ENCODE measurements around the gene FZD10.

Gene FZD10

DNA sequence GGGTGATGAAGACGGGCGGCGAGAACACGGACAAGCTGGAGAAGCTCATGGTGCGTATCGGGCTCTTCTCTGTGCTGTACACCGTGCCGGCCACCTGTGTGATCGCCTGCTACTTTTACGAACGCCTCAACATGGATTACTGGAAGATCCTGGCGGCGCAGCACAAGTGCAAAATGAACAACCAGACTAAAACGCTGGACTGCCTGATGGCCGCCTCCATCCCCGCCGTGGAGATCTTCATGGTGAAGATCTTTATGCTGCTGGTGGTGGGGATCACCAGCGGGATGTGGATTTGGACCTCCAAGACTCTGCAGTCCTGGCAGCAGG is 1.9 kb downstream of the FZD10 start:
- 20 to 24% methylated on average over 15 to 18 of the region's 18 CpGs for WGBS, 2 experiments (ENCODE audit: insufficient coverage in 2 of 2)
- Histone ChIP-seq H3K9me3 (ENCODE audit: control insufficient read depth, low read length) (no peaks in the 10 kb centered on the region), H3K4me1 (ENCODE audit: control insufficient read depth, insufficient read depth, low read length, poor library complexity, severe bottlenecking) (peaks cover 8% of the 10 kb centered on the region), H3K27ac (ENCODE audit: low read depth, low read length, severe bottlenecking) (no peak overlapping the region), H3K4me3 (ENCODE audit: extremely low read depth, insufficient read depth, low read length, poor library complexity, severe bottlenecking) (no peak overlapping the region), H3K36me3 (ENCODE audit: control insufficient read depth, insufficient read depth, low read length) (no peaks in the 10 kb centered on the region)

DNA sequence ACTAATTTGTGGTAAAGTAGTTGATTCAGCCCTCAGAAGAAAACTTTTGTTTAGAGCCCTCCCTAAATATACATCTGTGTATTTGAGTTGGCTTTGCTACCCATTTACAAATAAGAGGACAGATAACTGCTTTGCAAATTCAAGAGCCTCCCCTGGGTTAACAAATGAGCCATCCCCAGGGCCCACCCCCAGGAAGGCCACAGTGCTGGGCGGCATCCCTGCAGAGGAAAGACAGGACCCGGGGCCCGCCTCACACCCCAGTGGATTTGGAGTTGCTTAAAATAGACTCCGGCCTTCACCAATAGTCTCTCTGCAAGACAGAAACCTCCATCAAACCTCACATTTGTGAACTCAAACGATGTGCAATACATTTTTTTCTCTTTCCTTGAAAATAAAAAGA is 2.7 kb downstream of the FZD10 start:
- WGBS, 2 experiments (ENCODE audit: insufficient coverage in 2 of 2) = 6% methylated on average over 2 of the region's 5 CpGs; no CpG with 5 or more reads in 1 of the 2 experiments
- H3K36me3 ChIP-seq (ENCODE audit: control insufficient read depth, insufficient read depth, low read length) = no peaks in the 10 kb centered on the region
- H3K9me3 ChIP-seq (ENCODE audit: control insufficient read depth, low read length) = no peaks in the 10 kb centered on the region
- H3K27ac ChIP-seq (ENCODE audit: low read depth, low read length, severe bottlenecking) = no peak overlapping the region
- H3K4me3 ChIP-seq (ENCODE audit: extremely low read depth, insufficient read depth, low read length, poor library complexity, severe bottlenecking) = no peak overlapping the region
- peaks cover 8% of the 10 kb centered on the region for H3K4me1 ChIP-seq (ENCODE audit: control insufficient read depth, insufficient read depth, low read length, poor library complexity, severe bottlenecking)

DNA sequence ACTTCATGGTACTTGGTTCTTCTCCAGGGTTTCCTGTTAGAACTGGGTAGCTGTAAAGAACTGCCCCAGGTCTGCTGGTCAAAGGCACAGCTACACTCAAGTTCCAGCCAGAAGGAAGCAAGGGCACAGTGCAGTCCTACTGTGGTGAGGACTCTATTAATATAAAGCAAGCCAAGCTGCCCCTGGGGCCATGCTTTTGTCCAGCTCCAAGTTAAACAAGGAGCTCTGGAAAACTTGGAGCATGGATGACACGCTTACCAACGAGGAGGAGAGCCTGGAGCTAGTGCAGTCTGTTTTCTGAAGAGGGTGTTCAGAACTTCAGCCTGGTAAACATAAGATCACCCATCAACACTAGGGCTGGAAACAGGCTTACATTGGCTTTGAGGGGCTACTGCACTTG is 4.0 kb downstream of the FZD10 start:
- H3K9me3 ChIP-seq (ENCODE audit: control insufficient read depth, low read length) = no peaks in the 10 kb centered on the region
- H3K4me3 ChIP-seq (ENCODE audit: extremely low read depth, insufficient read depth, low read length, poor library complexity, severe bottlenecking) = no peak overlapping the region
- no peak overlapping the region for H3K27ac ChIP-seq (ENCODE audit: low read depth, low read length, severe bottlenecking)
- H3K36me3 ChIP-seq (ENCODE audit: control insufficient read depth, insufficient read depth, low read length) = no peaks in the 10 kb centered on the region
- peaks cover 3% of the 10 kb centered on the region for H3K4me1 ChIP-seq (ENCODE audit: control insufficient read depth, insufficient read depth, low read length, poor library complexity, severe bottlenecking)
- no CpG with 5 or more reads among the region's 2 CpGs for WGBS, 2 experiments (ENCODE audit: insufficient coverage in 2 of 2)

DNA sequence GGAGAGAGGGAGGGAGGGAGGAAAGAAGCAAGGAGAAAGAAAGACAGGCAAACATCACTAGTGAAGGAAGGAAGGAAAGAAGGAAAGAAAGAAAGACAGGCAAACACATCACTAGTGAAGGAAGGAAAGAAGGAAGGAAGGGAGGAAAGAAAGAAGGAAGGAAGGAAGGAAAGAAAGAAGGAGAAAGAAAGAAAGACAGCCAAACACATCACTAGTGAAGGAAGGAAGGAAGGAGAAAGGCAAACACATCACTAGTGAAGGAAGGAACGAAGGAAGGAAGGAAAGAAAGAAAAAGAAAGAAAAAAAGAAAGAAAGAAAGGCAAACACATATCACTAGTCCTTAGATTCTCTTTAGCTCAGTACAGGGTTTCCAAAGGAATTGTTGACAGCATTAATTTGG is 5.3 kb downstream of the FZD10 start:
- Histone ChIP-seq H3K4me3 (ENCODE audit: extremely low read depth, insufficient read depth, low read length, poor library complexity, severe bottlenecking) (no peak overlapping the region), H3K9me3 (ENCODE audit: control insufficient read depth, low read length) (no peaks in the 10 kb centered on the region), H3K27ac (ENCODE audit: low read depth, low read length, severe bottlenecking) (no peak overlapping the region), H3K4me1 (ENCODE audit: control insufficient read depth, insufficient read depth, low read length, poor library complexity, severe bottlenecking) (no peaks in the 10 kb centered on the region), H3K36me3 (ENCODE audit: control insufficient read depth, insufficient read depth, low read length) (no peaks in the 10 kb centered on the region)
- WGBS, 2 experiments (ENCODE audit: insufficient coverage in 2 of 2) = no CpG with 5 or more reads among the region's 1 CpG

DNA sequence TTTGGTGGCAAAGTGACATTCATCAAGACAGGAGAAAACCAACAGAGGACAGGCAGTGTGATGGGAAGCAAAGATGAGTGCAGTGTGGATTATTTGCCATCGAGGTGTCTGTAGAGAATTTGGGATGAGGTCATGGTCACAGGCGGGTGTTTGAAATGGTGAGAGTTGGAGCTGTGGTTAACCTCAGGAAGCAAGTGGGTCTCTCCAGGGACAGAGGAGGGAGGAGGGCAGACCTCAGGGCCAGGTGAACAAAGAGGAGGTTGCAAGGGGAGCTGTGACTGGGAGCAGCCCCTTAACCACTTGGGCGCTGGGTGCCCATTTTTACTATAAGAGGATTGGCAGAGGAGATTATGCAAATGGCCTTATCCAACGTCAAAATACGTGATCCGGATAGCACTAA is 7.0 kb downstream of the FZD10 start:
- H3K27ac ChIP-seq (ENCODE audit: low read depth, low read length, severe bottlenecking) = no peak overlapping the region
- H3K4me3 ChIP-seq (ENCODE audit: extremely low read depth, insufficient read depth, low read length, poor library complexity, severe bottlenecking) = no peak overlapping the region
- H3K4me1 ChIP-seq (ENCODE audit: control insufficient read depth, insufficient read depth, low read length, poor library complexity, severe bottlenecking) = no peaks in the 10 kb centered on the region
- no peaks in the 10 kb centered on the region for H3K36me3 ChIP-seq (ENCODE audit: control insufficient read depth, insufficient read depth, low read length)
- WGBS, 2 experiments (ENCODE audit: insufficient coverage in 2 of 2) = 58 to 67% methylated on average over 4 to 5 of the region's 6 CpGs
- no peaks in the 10 kb centered on the region for H3K9me3 ChIP-seq (ENCODE audit: control insufficient read depth, low read length)

DNA sequence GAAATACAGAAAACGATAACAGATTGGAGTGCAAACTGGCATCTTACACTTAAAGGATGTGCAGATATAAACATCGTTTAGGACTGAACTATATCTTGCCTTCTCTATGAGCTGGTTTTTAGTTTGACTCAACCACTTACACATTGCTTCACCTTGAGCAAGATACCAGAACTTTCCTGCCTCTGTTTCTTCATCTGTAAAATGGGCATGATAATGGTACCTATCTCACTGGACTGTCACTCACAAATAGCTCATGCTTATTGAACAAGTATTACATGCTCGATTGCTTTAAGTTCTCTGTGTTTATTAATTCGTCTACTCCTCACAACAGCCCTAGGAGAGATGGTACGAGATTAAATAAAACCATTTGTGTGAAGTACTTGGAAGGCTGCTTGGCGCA is 7.7 kb downstream of the FZD10 start:
- H3K4me3 ChIP-seq (ENCODE audit: extremely low read depth, insufficient read depth, low read length, poor library complexity, severe bottlenecking) = no peak overlapping the region
- no peaks in the 10 kb centered on the region for H3K9me3 ChIP-seq (ENCODE audit: control insufficient read depth, low read length)
- no peaks in the 10 kb centered on the region for H3K36me3 ChIP-seq (ENCODE audit: control insufficient read depth, insufficient read depth, low read length)
- 88% methylated on average over 1 of the region's 6 CpGs; no CpG with 5 or more reads in 1 of the 2 experiments for WGBS, 2 experiments (ENCODE audit: insufficient coverage in 2 of 2)
- H3K27ac ChIP-seq (ENCODE audit: low read depth, low read length, severe bottlenecking) = no peak overlapping the region
- H3K4me1 ChIP-seq (ENCODE audit: control insufficient read depth, insufficient read depth, low read length, poor library complexity, severe bottlenecking) = no peaks in the 10 kb centered on the region

DNA sequence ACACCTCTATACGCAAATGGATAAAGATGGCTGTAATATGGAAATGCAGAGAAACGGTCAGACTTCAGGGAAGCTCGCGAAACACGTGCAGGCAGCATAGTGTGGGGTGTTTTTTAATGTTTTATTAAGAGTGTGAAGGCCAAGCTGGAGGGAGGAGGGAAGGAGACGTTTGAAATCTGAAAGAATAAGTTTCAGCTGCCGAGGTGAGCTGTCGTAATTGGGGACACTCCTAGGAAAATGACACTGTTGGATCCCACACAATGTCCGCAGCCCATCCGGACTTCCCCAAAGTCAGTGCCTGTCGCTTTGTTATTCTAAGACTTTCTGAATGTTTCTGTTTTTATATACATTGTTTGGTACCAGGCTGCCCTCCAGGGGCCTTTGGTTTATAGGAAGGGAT is 8.3 kb downstream of the FZD10 start:
- Histone ChIP-seq H3K4me1 (ENCODE audit: control insufficient read depth, insufficient read depth, low read length, poor library complexity, severe bottlenecking) (no peaks in the 10 kb centered on the region), H3K4me3 (ENCODE audit: extremely low read depth, insufficient read depth, low read length, poor library complexity, severe bottlenecking) (no peak overlapping the region), H3K36me3 (ENCODE audit: control insufficient read depth, insufficient read depth, low read length) (no peaks in the 10 kb centered on the region), H3K27ac (ENCODE audit: low read depth, low read length, severe bottlenecking) (no peak overlapping the region), H3K9me3 (ENCODE audit: control insufficient read depth, low read length) (no peaks in the 10 kb centered on the region)
- 83 to 84% methylated on average over 9 to 10 of the region's 11 CpGs for WGBS, 2 experiments (ENCODE audit: insufficient coverage in 2 of 2)

DNA sequence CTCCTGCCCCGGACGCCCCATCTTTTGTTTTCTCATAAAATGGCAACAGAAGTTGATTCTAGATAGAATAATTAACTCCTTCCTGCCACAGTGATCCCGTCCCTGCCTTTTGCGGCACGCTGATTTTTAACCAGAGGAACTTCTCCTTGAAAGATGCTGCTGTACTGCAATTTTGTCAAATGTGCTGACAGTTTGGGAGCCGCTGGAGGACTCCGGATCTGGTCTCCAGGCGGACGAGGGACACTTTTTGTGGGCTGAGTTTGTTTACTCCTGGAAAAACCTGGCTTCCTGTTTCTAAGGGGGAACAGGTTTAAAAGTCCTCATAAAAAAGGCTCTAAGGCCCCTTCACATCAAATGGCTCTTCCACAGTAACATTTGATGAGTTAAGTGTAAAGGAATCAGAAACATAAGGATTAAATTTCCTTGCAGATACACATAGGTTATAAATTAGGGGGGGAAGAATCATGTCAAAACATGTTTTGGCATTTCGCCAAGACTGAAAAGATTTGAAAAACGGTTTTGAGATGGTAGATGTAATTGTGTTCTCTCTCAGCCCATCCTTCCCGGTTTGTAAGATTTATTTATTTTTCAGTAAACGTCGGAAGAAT is 15.5 kb downstream of the FZD10 start:
- 84 to 92% methylated on average over 6 to 11 of the region's 14 CpGs for WGBS, 2 experiments (ENCODE audit: insufficient coverage in 2 of 2)
- Histone ChIP-seq H3K27ac (ENCODE audit: low read depth, low read length, severe bottlenecking) (no peak overlapping the region), H3K36me3 (ENCODE audit: control insufficient read depth, insufficient read depth, low read length) (no peaks in the 10 kb centered on the region), H3K9me3 (ENCODE audit: control insufficient read depth, low read length) (no peaks in the 10 kb centered on the region), H3K4me3 (ENCODE audit: extremely low read depth, insufficient read depth, low read length, poor library complexity, severe bottlenecking) (no peak overlapping the region), H3K4me1 (ENCODE audit: control insufficient read depth, insufficient read depth, low read length, poor library complexity, severe bottlenecking) (no peaks in the 10 kb centered on the region)

DNA sequence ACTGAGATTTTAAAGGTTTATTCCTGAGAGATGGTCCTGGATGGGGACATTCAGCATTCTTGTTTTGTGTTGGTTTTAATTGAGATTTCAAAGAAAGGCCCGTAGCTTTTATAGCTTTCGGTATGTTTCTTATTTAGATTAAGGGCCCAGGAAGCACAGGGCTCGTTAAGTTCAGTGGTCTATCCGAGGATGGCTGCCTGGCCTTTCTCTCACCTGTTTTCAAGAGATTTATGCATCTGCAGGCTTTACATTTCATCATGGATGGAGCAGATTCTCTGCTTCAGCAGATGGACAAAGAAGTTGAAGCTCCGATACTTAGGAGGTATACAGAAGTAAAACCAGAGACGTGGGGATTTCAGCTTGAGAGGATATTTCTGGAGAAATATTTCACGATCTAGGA is 16.0 kb downstream of the FZD10 start:
- Histone ChIP-seq H3K9me3 (ENCODE audit: control insufficient read depth, low read length) (no peaks in the 10 kb centered on the region), H3K4me3 (ENCODE audit: extremely low read depth, insufficient read depth, low read length, poor library complexity, severe bottlenecking) (no peak overlapping the region), H3K27ac (ENCODE audit: low read depth, low read length, severe bottlenecking) (no peak overlapping the region), H3K36me3 (ENCODE audit: control insufficient read depth, insufficient read depth, low read length) (no peaks in the 10 kb centered on the region), H3K4me1 (ENCODE audit: control insufficient read depth, insufficient read depth, low read length, poor library complexity, severe bottlenecking) (no peaks in the 10 kb centered on the region)
- WGBS, 2 experiments (ENCODE audit: insufficient coverage in 2 of 2) = 80 to 85% methylated on average over 5 of the region's 7 CpGs

DNA sequence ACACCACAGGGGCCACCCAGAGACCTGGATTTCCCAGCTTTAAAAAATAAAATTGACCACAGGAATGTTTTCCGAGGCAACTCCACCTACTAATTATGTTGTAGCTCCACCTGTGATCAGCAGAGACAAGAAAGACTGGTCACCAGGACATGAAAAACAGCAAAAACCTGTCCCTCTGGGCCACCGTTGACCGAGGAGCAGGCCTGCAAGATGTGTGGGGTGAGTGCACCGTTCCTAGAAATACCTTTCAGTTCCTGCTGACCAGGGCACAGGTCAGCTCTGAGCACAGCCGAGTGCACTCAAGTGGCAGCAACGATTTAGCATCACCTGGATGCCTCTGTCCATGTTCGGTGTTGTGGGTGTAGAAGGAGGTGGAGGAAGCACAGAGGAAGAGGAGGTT is 16.9 kb downstream of the FZD10 start:
- 87 to 97% methylated on average over 3 to 4 of the region's 7 CpGs for WGBS, 2 experiments (ENCODE audit: insufficient coverage in 2 of 2)
- H3K27ac ChIP-seq (ENCODE audit: low read depth, low read length, severe bottlenecking) = no peak overlapping the region

DNA sequence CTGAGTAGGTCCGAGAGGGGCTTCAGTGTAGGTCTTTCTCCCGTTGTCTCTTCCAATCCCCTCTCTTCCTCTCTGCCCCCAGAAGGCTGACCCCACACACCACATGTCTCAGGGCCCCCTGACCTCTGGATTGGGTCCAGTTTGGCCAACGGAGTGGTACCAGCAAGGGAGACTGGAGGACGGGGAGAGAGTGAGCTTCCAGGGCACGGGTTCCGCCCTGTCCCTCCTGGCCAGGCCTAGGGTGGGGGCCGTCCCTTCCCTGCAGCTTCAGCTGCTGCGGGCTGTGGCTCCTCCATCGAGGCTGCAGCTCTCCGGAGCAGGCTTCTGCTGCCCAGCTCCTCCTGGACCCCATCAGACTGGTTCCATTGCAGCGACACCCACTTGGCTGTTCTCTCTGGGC is 17.4 kb downstream of the FZD10 start:
- WGBS, 2 experiments (ENCODE audit: insufficient coverage in 2 of 2) = 90 to 96% methylated on average over 7 to 8 of the region's 11 CpGs
- no peaks in the 10 kb centered on the region for H3K36me3 ChIP-seq (ENCODE audit: control insufficient read depth, insufficient read depth, low read length)
- H3K4me3 ChIP-seq (ENCODE audit: extremely low read depth, insufficient read depth, low read length, poor library complexity, severe bottlenecking) = no peak overlapping the region
- no peaks in the 10 kb centered on the region for H3K4me1 ChIP-seq (ENCODE audit: control insufficient read depth, insufficient read depth, low read length, poor library complexity, severe bottlenecking)
- no peak overlapping the region for H3K27ac ChIP-seq (ENCODE audit: low read depth, low read length, severe bottlenecking)
- H3K9me3 ChIP-seq (ENCODE audit: control insufficient read depth, low read length) = no peaks in the 10 kb centered on the region

More for the DNA sequence above, 16.9 kb downstream of the FZD10 start:
- Histone ChIP-seq H3K9me3 (ENCODE audit: control insufficient read depth, low read length) (no peaks in the 10 kb centered on the region), H3K36me3 (ENCODE audit: control insufficient read depth, insufficient read depth, low read length) (no peaks in the 10 kb centered on the region), H3K4me3 (ENCODE audit: extremely low read depth, insufficient read depth, low read length, poor library complexity, severe bottlenecking) (no peak overlapping the region), H3K4me1 (ENCODE audit: control insufficient read depth, insufficient read depth, low read length, poor library complexity, severe bottlenecking) (no peaks in the 10 kb centered on the region)

All from mesodermal cell (in vitro differentiated cells).